Measurements from ENCODE around the gene CMA1.

DNA sequence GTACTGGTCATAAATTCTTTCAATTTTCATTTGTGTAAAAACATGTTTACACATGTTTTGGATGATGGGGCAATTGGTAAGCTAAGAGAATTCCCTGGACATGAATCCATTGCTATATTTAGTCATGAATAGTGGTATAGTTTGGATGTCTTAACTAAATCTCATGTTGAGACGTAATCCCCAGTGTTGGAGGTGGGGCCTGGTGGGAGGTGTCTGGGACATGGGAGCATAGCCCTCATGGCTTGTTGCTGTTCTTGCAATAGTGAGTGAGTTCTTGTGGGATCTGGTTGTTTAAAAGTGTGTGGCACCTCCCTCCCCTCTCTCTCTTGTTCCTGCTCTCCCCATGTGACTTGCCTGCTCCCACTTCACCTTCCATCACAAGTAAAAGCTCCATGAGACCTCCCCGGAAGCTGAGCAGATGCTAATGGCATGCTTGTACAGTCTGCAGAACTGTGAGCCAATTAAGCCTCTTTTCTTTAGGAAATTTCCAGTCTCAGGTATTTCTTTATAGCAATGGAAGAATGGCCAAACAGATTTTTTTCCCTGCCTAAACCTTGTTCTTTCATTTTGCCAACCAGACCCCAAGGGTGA is 34.4 kb upstream of the CMA1 start:
- no peak for TF ChIP-seq CTCF (IDR thresholded peaks at IDR 0.05 in 4 of 5, conservative IDR thresholded peaks at IDR 0.05 in 1 of 5)
- no peak for TF ChIP-seq POLR2A (IDR thresholded peaks at IDR 0.05)

All from gastrocnemius medialis (tissue), 4 donors.